ENCODE results near the gene JAKMIP2. TPM values are rescaled to one million over a fixed set of nuclear protein-coding genes. Genes with fewer than 3 reads are reported as not detected.

JAKMIP2 gene
- polyA plus RNA-seq, 1 of the 3 experiments (the other 2 are of a cell fraction), result 2.1 TPM

DNA sequence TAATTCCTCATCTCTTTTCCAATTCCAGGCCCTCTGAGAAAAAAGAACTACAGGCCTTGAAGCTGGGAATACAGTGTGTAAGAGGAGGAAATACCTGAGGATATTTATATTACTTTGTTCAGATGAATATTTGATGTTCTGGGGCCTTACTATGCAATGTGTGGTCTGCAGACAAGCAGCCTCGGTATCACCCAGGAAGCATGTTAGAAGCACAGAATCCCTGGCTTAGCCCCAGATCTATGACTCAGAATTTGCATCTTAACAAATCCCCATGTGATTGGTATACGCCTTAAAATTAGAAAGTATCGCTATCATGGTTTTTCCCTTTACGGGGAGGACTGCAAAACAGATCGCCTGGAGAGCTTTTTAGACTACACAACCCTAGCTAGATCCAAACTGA lies 121.0 kb downstream of the JAKMIP2 start (continued):
- TF ChIP-seq, protein P1, sequence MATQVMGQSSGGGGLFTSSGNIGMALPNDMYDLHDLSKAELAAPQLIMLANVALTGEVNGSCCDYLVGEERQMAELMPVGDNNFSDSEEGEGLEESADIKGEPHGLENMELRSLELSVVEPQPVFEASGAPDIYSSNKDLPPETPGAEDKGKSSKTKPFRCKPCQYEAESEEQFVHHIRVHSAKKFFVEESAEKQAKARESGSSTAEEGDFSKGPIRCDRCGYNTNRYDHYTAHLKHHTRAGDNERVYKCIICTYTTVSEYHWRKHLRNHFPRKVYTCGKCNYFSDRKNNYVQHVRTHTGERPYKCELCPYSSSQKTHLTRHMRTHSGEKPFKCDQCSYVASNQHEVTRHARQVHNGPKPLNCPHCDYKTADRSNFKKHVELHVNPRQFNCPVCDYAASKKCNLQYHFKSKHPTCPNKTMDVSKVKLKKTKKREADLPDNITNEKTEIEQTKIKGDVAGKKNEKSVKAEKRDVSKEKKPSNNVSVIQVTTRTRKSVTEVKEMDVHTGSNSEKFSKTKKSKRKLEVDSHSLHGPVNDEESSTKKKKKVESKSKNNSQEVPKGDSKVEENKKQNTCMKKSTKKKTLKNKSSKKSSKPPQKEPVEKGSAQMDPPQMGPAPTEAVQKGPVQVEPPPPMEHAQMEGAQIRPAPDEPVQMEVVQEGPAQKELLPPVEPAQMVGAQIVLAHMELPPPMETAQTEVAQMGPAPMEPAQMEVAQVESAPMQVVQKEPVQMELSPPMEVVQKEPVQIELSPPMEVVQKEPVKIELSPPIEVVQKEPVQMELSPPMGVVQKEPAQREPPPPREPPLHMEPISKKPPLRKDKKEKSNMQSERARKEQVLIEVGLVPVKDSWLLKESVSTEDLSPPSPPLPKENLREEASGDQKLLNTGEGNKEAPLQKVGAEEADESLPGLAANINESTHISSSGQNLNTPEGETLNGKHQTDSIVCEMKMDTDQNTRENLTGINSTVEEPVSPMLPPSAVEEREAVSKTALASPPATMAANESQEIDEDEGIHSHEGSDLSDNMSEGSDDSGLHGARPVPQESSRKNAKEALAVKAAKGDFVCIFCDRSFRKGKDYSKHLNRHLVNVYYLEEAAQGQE (IDR thresholded peaks at IDR 0.05; ENCODE audit: low read depth, low read length), result no peak
- TF ChIP-seq, protein P2, sequence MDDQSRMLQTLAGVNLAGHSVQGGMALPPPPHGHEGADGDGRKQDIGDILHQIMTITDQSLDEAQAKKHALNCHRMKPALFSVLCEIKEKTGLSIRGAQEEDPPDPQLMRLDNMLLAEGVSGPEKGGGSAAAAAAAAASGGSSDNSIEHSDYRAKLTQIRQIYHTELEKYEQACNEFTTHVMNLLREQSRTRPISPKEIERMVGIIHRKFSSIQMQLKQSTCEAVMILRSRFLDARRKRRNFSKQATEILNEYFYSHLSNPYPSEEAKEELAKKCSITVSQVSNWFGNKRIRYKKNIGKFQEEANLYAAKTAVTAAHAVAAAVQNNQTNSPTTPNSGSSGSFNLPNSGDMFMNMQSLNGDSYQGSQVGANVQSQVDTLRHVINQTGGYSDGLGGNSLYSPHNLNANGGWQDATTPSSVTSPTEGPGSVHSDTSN (IDR thresholded peaks at IDR 0.05), result no peak
- TF ChIP-seq SIN3A (IDR thresholded peaks at IDR 0.05; ENCODE audit: borderline replicate concordance, low read depth, low read length), result no peak

DNA sequence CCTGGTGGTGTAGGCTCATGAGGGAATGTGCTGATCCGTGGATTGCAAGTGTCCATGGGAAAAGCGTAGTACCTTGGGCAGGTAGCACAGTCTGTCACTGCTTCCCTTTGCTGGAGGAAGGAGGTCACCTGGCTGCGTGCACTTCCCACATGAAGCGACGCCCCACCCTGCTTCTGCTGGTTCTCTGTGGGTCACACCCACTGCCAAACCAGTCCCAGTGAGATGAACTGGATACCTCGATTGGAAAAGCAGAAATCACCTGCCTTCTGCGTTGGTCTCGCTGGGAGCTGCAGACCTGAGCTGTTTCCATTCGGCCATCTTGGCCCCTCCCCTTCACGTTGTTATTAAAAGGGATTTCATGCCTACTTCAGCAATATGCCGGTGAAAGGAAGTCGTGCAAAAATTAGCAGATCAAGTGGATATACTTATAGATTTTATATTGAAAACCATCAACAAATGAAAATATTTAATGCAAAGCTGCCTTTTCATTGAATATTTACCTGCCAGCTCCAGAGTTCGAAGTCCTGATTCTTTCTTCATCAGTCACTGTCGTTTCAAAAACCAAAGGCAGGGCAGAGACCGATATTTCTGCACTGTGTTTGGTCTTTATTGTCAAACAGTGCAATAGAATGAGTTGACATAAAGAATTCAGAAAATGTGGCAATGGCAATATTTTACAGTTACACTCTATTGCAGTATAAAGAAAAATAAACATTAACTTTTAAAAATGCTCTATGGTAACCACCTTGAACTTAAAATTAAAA lies 123.2 kb downstream of the JAKMIP2 start:
- WGBS (ENCODE audit: low lambda C conversion rate), result 75% methylated on average over 15 of the region's 15 CpGs
- no peak overlapping the region for H3K4me2 ChIP-seq
- no peak for DNase-seq
- TF ChIP-seq FOSL2 (IDR thresholded peaks at IDR 0.05; ENCODE audit: borderline replicate concordance, low read depth) (no peak), MEF2A (IDR thresholded peaks at IDR 0.05; ENCODE audit: borderline replicate concordance, low read depth) (no peak), YY1 (IDR thresholded peaks at IDR 0.05; ENCODE audit: low read depth) (no peak), GATA2 (CRISPR knock-in tag; IDR thresholded peaks at IDR 0.05) (no peak), SMC3 (IDR thresholded peaks at IDR 0.05; ENCODE audit: low read depth, low read length) (no peak), RCOR1 (IDR thresholded peaks at IDR 0.05; ENCODE audit: low read length) (no peak), TAF1 (IDR thresholded peaks at IDR 0.05; ENCODE audit: borderline replicate concordance, low read depth, low read length) (no peak), GABPA (IDR thresholded peaks at IDR 0.05; ENCODE audit: low read depth) (no peak), JUND (IDR thresholded peaks at IDR 0.05) (no peak), POLR2AphosphoS5 (IDR thresholded peaks at IDR 0.05; ENCODE audit: low read depth, low read length) (no peak), FOXM1 (IDR thresholded peaks at IDR 0.05; ENCODE audit: low read depth) (no peak)
- TF ChIP-seq, protein P1 (IDR thresholded peaks at IDR 0.05; ENCODE audit: low read depth, low read length), result no peak
- TF ChIP-seq, protein P3, sequence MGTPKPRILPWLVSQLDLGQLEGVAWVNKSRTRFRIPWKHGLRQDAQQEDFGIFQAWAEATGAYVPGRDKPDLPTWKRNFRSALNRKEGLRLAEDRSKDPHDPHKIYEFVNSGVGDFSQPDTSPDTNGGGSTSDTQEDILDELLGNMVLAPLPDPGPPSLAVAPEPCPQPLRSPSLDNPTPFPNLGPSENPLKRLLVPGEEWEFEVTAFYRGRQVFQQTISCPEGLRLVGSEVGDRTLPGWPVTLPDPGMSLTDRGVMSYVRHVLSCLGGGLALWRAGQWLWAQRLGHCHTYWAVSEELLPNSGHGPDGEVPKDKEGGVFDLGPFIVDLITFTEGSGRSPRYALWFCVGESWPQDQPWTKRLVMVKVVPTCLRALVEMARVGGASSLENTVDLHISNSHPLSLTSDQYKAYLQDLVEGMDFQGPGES (IDR thresholded peaks at IDR 0.05; ENCODE audit: low read depth, low read length), result no peak
- TF ChIP-seq, protein P4, sequence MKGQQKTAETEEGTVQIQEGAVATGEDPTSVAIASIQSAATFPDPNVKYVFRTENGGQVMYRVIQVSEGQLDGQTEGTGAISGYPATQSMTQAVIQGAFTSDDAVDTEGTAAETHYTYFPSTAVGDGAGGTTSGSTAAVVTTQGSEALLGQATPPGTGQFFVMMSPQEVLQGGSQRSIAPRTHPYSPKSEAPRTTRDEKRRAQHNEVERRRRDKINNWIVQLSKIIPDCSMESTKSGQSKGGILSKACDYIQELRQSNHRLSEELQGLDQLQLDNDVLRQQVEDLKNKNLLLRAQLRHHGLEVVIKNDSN (IDR thresholded peaks at IDR 0.05; ENCODE audit: borderline replicate concordance, low read depth), result no peak
- TF ChIP-seq, protein P5, sequence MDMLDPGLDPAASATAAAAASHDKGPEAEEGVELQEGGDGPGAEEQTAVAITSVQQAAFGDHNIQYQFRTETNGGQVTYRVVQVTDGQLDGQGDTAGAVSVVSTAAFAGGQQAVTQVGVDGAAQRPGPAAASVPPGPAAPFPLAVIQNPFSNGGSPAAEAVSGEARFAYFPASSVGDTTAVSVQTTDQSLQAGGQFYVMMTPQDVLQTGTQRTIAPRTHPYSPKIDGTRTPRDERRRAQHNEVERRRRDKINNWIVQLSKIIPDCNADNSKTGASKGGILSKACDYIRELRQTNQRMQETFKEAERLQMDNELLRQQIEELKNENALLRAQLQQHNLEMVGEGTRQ (IDR thresholded peaks at IDR 0.05; ENCODE audit: borderline replicate concordance, low read depth, low read length), result no peak

More for the DNA sequence above, 123.2 kb downstream of the JAKMIP2 start:
- ChIA-PET CTCF (no interaction called here), POLR2A (no interaction called here)
- Histone ChIP-seq H3K4me1 (ENCODE audit: control insufficient read depth in 1 of 2, insufficient read depth in 2 of 2, low read depth in 1 of 2, low read length in 1 of 2) (no peaks in the 10 kb centered on the region), H3F3A (replicated peaks; ENCODE audit: insufficient read depth) (no peaks in the 10 kb centered on the region), H3K36me3 (replicated peaks in 1 of 2; ENCODE audit: control insufficient read depth in 1 of 2, insufficient read depth in 2 of 2, low read length in 1 of 2) (peaks cover 0 to 7% of the 10 kb centered on the region in 2 experiments), H3K4me3 (ENCODE audit: low read depth in 2 of 2, low read length in 1 of 2) (no peak overlapping the region), H3K9ac (no peak overlapping the region), H4K20me1 (ENCODE audit: insufficient read depth) (no peaks in the 10 kb centered on the region), H3K9me3 (no peaks in the 10 kb centered on the region), H2AFZ (ENCODE audit: low read depth) (no peak overlapping the region), H3K79me2 (ENCODE audit: insufficient read depth) (no peaks in the 10 kb centered on the region), H3K9me2 (no peaks in the 10 kb centered on the region), H3K27me3 (ENCODE audit: insufficient read depth) (no peaks in the 10 kb centered on the region), H3K27ac (ENCODE audit: low read depth in 2 of 2, low read length in 1 of 2) (no peak overlapping the region)
